Mucosa of stomach (tissue), 1 donor: Measurements from ENCODE around the gene GPC1.

Experiments
- H3K27me3 ChIP-seq: one replicate; pipeline ENCODE4 v1.7.0; 2013; ENCODE audit warnings: mild to moderate bottlenecking, low read length; ENCODE audit not compliant: control insufficient read depth, insufficient read depth
- H3K36me3 ChIP-seq: one replicate; pipeline ENCODE4 v1.7.0; 2013; ENCODE audit warnings: low read length; ENCODE audit not compliant: control insufficient read depth, insufficient read depth
- H3K4me1 ChIP-seq: one replicate; pipeline ENCODE4 v1.7.0; 2013; ENCODE audit warnings: mild to moderate bottlenecking, low read length; ENCODE audit not compliant: control insufficient read depth, insufficient read depth
- H3K4me3 ChIP-seq: one replicate; pipeline ENCODE4 v1.7.0; 2013; ENCODE audit warnings: low read length
- H3K9ac ChIP-seq: one replicate; pipeline ENCODE4 v1.7.0; 2013; ENCODE audit warnings: mild to moderate bottlenecking, low read length, moderate library complexity
- H3K9me3 ChIP-seq: one replicate; pipeline ENCODE4 v1.7.0; 2013; ENCODE audit warnings: mild to moderate bottlenecking, low read length, moderate library complexity; ENCODE audit not compliant: control insufficient read depth
- donor health status: Pancreatic carcinoma.

Gene GPC1

DNA sequence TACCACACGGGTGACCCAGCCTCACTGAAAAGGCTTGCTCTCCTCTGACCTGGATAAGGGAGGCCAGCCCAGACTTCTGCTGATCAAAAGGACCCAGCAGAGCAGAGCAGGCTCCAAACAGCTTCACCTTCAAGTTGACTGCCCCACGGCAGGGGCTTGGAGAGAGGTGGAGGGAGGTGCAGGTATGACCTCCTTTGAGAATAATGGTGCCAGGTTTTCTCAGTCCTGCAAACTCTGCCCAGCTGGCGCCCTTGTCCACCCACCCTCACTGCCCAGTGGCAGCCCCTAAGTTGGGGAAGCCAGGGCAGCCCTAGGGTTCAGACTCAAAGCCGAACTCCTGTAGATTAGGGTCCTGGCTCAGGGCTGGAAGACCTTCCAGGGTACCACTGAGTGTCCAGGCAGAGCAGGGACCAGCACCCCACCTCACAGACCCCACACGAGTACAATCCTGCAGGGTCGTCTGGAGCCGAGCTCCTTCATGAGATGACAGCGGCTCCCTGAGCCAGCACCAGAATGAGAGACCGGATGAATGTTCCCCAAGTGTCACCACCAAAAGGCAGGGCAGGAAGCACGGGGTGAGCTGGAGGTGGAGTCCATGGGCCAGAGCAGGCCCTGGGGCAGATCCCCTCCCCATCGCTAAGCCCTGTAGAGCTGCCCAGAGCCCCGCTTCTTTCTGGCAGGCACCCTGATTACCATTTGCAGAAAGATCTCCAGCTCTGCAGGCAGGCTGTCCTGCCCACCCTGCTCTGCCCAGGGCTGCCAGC lies 3.6 kb upstream of the GPC1 start:
- H3K4me1 ChIP-seq, result peaks cover 10% of the 10 kb centered on the region
- no peak overlapping the region for H3K4me3 ChIP-seq
- H3K36me3 ChIP-seq, result no peaks in the 10 kb centered on the region
- H3K9me3 ChIP-seq, result no peaks in the 10 kb centered on the region
- no peak overlapping the region for H3K9ac ChIP-seq
- peaks cover 12% of the 10 kb centered on the region for H3K27me3 ChIP-seq

DNA sequence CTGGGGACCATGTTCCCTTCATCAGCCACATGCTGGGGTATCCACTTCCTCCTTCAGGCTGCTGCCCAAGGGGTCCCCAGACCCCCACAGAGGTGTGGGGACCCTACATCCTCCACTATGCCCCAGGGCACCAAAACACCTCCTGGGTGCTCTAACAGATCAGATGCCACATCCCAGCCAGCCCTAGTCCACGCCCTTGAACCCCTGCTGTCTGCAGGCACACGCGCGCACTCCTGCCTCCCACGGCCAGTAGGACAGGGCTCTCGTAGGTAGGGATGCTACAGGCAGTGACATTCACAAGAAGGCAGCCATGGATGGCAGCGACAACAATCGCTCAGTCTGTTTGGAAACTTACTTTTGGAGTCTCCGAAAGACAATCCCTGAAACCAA lies 3.0 kb upstream of the GPC1 start:
- H3K9me3 ChIP-seq, result no peaks in the 10 kb centered on the region
- no peaks in the 10 kb centered on the region for H3K36me3 ChIP-seq
- H3K27me3 ChIP-seq, result peaks cover 18% of the 10 kb centered on the region
- no peak overlapping the region for H3K9ac ChIP-seq
- H3K4me1 ChIP-seq, result peaks cover 15% of the 10 kb centered on the region
- H3K4me3 ChIP-seq, result no peak overlapping the region

DNA sequence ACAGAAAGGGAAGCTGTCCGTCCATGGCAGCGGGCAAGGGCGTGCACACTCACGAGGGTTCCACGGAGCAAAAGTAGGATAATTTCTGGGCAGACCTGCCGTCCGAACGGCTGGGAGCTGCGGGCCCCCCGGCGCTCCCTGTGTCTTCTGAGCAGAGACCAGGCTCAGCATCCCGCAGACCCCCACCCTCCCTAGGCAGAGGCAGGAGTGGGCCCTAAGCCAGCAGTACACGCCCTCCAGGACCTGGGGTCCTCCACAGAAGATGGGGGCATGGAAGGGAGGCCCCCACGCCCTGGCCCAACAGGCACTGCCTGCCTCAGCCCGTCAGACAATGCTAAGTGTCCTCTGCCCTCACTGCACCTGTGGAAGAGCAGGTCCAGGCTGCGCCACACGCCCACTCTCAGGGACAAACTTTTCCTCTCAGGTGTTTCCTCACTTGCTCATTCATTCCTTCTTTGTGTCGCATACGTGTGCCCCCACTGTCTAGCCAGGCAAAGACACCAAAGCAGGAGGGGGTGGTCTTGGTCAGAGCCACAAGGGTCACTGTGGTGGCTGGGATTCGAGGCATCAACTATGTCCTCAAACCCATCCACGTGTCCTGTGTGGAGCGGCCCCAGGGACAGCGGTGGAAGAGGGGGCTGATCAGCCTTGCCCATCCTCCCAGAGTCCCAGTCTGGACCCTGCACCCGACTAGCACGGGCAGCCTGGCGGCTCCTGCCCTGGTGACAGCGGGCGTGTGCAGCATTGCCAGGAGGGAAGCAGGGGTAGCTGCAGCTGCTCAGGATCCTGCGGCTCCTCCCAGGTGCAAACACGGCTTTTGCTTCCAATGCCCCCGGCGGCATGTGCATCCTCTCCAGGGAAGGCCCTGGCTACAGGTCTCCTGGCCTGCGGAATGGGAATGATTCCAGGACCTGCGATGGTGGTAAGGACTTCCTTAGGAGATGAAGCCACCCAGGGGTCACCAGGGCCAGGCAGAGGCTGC lies 2.4 kb upstream of the GPC1 start:
- peaks cover 22% of the 10 kb centered on the region for H3K4me1 ChIP-seq
- H3K36me3 ChIP-seq, result no peaks in the 10 kb centered on the region
- no peaks in the 10 kb centered on the region for H3K9me3 ChIP-seq
- peaks cover 25% of the 10 kb centered on the region for H3K27me3 ChIP-seq
- H3K9ac ChIP-seq, result no peak overlapping the region
- H3K4me3 ChIP-seq, result no peak overlapping the region

DNA sequence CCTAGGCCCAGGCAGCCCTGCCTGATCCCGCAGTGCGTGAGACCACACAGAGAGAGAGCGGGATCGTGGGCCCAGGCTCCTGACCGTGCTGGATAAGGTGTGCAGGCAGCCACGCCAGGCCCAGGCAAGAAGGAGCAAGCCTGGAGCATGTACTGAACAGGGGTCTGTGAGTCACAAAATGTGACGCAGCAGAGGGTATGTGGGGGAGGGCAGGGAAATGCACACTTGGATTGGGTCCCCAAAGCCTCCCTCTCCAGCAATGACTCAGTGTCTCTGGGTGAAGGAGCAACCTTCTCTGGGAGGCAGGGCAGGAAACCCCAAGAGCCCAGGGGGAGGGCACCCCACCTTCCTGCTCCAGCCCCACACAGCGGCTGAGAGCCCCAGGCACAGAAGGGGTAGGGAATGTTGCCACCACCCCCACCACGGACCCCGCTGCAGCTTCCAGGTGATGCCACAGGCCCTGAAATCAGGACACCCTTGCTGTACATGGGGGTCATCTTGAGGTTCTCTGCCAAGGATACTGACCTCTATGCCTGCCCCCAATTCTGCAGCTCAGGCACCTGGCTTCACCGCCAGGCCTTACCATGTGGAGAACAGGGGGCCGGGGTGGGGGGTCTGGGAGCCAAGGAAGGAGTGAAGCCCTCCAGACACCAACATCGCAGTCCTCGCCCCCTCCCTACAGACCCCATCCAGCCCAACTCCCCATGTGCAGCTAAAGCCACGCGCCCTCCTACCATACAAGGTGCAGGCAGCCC lies 1.3 kb upstream of the GPC1 start:
- H3K4me1 ChIP-seq, result peaks cover 24% of the 10 kb centered on the region
- H3K9ac ChIP-seq, result peak overlapping the region; percentile 34
- no peaks in the 10 kb centered on the region for H3K36me3 ChIP-seq
- no peaks in the 10 kb centered on the region for H3K9me3 ChIP-seq
- peaks cover 26% of the 10 kb centered on the region for H3K27me3 ChIP-seq
- H3K4me3 ChIP-seq, result no peak overlapping the region

DNA sequence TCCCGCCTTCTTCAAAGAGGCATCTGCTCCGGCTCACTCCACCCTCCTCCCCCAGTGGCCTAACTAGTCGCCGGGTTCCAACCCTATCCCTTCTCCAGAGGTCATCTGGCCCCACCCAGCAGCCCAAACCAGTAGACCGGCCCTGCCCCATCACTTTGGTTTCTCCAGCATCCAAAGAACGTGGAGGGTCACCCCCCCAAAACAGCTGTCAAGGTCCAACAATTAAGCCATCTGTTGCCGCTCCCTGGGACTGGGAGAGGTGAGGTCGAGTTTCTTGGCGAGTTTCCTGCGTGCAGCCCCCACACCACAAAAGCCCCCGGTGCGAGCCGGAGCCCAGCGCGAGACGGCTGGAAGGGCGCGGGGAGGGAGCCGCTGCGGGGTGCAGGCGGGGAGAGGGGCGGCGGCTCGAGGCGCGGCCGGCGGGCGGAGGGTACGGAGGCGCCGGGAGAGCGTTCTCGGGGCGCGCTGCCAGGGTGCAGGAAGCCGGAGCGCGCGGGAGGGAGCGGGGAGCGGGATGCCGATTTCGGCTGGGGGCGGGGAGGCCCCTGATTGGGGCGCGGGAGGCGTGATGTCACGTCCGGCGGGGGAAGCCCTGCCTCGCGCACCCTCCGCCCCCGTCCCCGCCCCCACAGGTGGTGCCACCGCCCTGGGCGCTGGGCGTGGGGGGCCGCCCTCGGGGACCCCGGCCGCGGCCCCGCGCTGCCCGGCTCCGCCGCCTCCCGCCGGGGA lies 571 bp upstream of the GPC1 start:
- H3K9me3 ChIP-seq, result no peaks in the 10 kb centered on the region
- H3K27me3 ChIP-seq, result peaks cover 26% of the 10 kb centered on the region
- H3K36me3 ChIP-seq, result no peaks in the 10 kb centered on the region
- peaks cover 24% of the 10 kb centered on the region for H3K4me1 ChIP-seq
- peak overlapping the region; percentile 34 for H3K9ac ChIP-seq
- no peak overlapping the region for H3K4me3 ChIP-seq

DNA sequence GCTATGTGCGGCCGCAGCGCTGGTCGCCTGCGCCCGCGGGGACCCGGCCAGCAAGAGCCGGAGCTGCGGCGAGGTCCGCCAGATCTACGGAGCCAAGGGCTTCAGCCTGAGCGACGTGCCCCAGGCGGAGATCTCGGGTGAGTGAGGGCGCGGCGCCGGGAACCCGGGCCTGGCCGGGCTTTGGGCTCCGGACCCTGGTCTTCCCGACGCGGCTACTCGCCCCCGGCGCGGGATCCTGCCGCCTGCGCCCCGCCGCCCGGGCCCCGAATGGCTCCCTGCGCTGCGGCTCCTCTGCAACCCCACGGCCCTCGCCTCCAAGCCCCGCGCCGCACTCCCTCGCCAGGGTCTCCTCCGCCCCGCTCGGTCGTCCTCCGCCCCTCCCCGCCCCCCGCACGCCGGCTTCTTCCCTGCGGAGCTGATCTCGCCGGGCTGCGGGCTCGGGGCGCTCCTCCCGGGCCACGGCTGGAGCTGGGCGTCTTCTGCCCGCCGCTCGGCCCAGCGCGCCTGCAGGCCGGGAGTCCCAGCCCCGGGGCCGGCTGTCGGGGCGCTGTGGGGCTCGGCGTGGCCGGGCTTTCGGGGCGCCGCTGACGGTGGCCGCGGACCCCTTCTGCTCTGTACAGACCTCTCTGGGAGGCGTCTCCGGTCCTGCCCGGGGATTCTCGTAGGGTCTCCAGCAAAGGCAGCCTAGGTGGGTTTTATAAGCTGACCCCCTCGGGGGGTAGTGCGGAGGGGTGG lies 652 bp downstream of the GPC1 start:
- Histone ChIP-seq H3K4me1 (peaks cover 24% of the 10 kb centered on the region), H3K9ac (peak overlapping the region; percentile 50), H3K36me3 (no peaks in the 10 kb centered on the region), H3K9me3 (no peaks in the 10 kb centered on the region), H3K27me3 (peaks cover 26% of the 10 kb centered on the region), H3K4me3 (no peak overlapping the region)

DNA sequence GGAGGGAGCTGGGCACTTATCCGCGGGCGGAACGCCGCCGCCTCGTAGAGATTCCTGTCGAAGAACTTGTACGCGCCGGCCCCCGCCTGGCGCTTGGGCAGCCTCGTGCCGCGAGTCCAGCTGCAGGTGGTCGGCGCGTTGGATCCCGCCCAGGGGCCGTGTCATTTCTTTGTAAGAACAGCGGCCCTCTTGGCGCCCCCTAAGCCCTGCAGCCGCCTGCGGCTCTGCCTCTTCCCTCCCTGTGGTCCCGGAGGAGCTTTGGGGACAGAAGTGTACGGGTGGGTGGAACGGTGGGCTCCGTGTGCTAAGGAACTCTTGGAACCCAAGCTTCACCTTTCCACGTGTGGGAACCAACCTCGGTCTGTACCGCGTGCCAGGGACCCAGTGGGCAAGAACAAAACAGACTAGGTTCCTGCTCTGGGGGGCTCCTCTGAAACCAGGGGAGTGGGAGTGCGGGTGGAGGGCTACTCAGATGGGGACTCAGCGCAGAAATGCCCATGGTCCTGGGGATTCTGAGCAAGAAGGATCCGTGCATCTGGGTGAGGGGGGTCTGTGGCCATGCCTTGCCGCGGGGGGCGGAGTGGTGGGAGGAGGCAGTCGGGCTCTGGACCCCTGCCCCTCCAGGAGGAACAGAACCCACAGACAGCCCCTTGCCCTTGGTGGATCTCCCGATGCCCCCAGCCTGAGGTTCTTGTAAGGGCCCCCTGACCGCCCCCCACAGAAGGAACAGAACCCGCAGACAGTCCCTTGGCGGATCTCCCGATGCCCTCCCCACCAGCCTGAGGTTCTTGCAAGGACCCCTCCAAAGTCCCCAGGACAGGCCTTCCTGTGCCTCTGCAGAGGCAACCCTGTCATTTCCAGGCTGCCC lies 1.5 kb downstream of the GPC1 start:
- no peaks in the 10 kb centered on the region for H3K9me3 ChIP-seq
- peak overlapping the region; percentile 50 for H3K9ac ChIP-seq
- H3K4me1 ChIP-seq, result peaks cover 24% of the 10 kb centered on the region
- peaks cover 26% of the 10 kb centered on the region for H3K27me3 ChIP-seq
- H3K4me3 ChIP-seq, result no peak overlapping the region
- no peaks in the 10 kb centered on the region for H3K36me3 ChIP-seq

DNA sequence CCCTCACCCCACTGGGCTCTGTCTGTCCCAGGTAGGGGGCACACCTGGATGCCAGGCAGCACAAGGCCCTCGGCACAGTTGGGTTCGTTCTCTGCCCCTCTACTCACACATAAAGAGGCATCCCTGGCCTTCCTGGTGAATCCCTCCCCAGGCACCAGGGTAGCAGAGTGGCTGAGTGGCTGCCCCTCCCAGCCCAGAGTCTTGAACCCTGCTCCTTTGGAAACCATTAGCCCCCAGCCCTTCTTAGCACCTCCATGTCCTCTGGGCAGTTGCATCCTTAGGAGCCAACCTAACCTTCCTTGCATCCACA lies 2.0 kb downstream of the GPC1 start:
- peaks cover 29% of the 10 kb centered on the region for H3K27me3 ChIP-seq
- H3K4me3 ChIP-seq, result no peak overlapping the region
- H3K9ac ChIP-seq, result peak overlapping the region; percentile 34

DNA sequence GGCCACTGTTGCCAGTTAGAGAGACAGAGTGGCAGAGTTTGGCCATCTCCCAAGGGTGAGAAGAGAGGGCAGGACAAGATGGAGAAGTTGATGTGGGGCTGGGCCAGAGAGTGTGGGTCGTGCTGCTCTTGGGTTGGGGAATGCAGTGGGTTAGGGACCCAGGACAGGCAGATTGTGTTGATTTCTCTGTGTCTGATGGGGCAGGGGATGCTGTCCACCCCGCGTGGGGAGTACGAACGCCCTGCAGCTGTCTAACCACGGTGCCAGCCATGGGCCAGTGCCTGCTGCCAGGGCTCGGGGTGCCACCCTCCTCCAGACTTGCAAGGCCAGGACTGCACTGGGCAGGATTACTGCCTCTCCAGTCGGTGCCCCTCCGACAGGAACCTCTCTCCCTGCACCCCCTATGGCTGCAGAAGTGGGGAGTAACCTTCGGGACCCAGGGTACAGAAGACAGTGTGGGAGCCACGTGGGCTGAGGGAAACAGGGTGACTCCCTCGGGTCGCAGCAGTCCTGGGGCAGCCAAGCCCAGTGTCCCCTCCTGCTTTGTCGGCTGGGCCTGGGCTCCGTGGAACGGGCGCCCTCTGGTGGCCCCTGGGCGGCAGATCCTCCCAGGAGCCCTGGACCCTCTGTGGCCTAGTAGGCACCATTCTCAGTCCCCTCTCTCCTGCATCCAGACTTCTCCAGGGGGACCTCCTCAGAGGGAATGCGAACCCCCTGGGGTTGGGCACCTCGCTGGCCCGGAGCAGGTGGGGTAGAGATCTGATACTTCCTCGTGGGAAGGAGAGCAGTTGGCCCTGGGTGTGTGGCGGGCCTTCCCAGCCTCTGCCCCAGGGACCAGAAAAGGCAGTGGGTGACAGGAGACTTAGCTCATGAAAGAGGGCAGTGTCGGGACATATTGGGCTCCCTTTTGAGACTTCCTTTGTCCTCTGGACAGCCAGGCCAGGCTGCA lies 2.7 kb downstream of the GPC1 start:
- Histone ChIP-seq H3K4me3 (no peak overlapping the region), H3K4me1 (peaks cover 24% of the 10 kb centered on the region), H3K9ac (no peak overlapping the region), H3K36me3 (no peaks in the 10 kb centered on the region), H3K27me3 (peaks cover 29% of the 10 kb centered on the region), H3K9me3 (no peaks in the 10 kb centered on the region)

More for the DNA sequence above, 2.0 kb downstream of the GPC1 start:
- Histone ChIP-seq H3K36me3 (no peaks in the 10 kb centered on the region), H3K9me3 (no peaks in the 10 kb centered on the region), H3K4me1 (peaks cover 24% of the 10 kb centered on the region)
